H9 (cell line): Measurements from ENCODE around the gene C1QTNF9B. TPM values are rescaled to one million over a fixed set of nuclear protein-coding genes. Genes with fewer than 3 reads are reported as not detected.
A peak's percentile ranks its signal among the peaks of the same experiment; 100 is the strongest.

Source experiments
- DNase-seq: peaks from one replicate; pipeline ENCODE4 v3.0.0-alpha.2; 2017
- H2AFZ ChIP-seq: one replicate; pipeline ENCODE4 v1.6.1; 2013; ENCODE audit warnings: mild to moderate bottlenecking, low read length, control low read depth, moderate library complexity
- H2AK5ac ChIP-seq: 2 replicates; pipeline ENCODE4 v1.6.1; 2013; ENCODE audit warnings: low read length, control low read depth, mixed read lengths; ENCODE audit not compliant: insufficient read length
- H2BK120ac ChIP-seq: one replicate; pipeline ENCODE4 v1.6.1; 2013; ENCODE audit warnings: low read depth, mild to moderate bottlenecking, low read length, control low read depth, inconsistent platforms; ENCODE audit not compliant: poor library complexity, severe bottlenecking
- H2BK12ac ChIP-seq: 2 replicates; pipeline ENCODE4 v1.6.1; 2013; ENCODE audit warnings: low read length, control low read depth, mixed read lengths, low read depth; ENCODE audit not compliant: insufficient read length
- H2BK15ac ChIP-seq: 2 replicates; pipeline ENCODE4 v1.6.1; 2013; ENCODE audit warnings: low read depth, low read length, control low read depth
- H2BK20ac ChIP-seq: one replicate; pipeline ENCODE4 v1.6.1; 2013; ENCODE audit warnings: low read depth, mild to moderate bottlenecking, low read length, control low read depth, inconsistent platforms; ENCODE audit not compliant: poor library complexity, severe bottlenecking
- H2BK5ac ChIP-seq: 2 replicates; pipeline ENCODE4 v1.6.1; 2013; ENCODE audit warnings: low read length, control low read depth, mixed read lengths; ENCODE audit not compliant: insufficient read length
- H3K14ac ChIP-seq: 2 replicates; pipeline ENCODE4 v1.6.1; 2013; ENCODE audit warnings: low read length, control low read depth; ENCODE audit not compliant: insufficient read depth
- H3K18ac ChIP-seq: 2 replicates; pipeline ENCODE4 v1.6.1; 2013; ENCODE audit warnings: low read depth, mild to moderate bottlenecking, mixed read lengths, low read length, control low read depth; ENCODE audit not compliant: insufficient read length
- H3K23ac ChIP-seq: 2 replicates; pipeline ENCODE4 v1.6.1; 2013; ENCODE audit warnings: low read length, control low read depth, mixed read lengths, low read depth; ENCODE audit not compliant: insufficient read length
- H3K23me2 ChIP-seq: 2 replicates; pipeline ENCODE4 v1.6.1; 2013; ENCODE audit warnings: low read depth, mild to moderate bottlenecking, mixed read lengths, low read length, control low read depth; ENCODE audit not compliant: insufficient read length, poor library complexity, severe bottlenecking
- H3K27ac ChIP-seq: 2 replicates; pipeline ENCODE4 v1.5.1; 2013; ENCODE audit warnings: low read length, control low read depth, mixed read lengths, low read depth; ENCODE audit not compliant: insufficient read length
- H3K27me3 ChIP-seq: 2 replicates; pipeline ENCODE4 v1.6.1; 2013; ENCODE audit warnings: low read length, control low read depth, inconsistent platforms; ENCODE audit not compliant: insufficient read depth
- H3K4ac ChIP-seq: 2 replicates; pipeline ENCODE4 v1.6.1; 2013; ENCODE audit warnings: low read depth, mild to moderate bottlenecking, control low read depth, inconsistent platforms, low read length, moderate library complexity
- H3K4me1 ChIP-seq: 2 replicates; pipeline ENCODE4 v1.6.1; 2013; ENCODE audit warnings: low read length, control low read depth, inconsistent platforms; ENCODE audit not compliant: insufficient read depth
- H3K4me2 ChIP-seq: 2 replicates; pipeline ENCODE4 v1.6.1; 2013; ENCODE audit warnings: low read length, control low read depth, mixed read lengths; ENCODE audit not compliant: insufficient read length, insufficient read depth
- H3K56ac ChIP-seq: 2 replicates; pipeline ENCODE4 v1.6.1; 2013; ENCODE audit warnings: low read depth, mild to moderate bottlenecking, mixed read lengths, low read length, control low read depth; ENCODE audit not compliant: insufficient read length
- H3K79me1 ChIP-seq: 2 replicates; pipeline ENCODE4 v1.6.1; 2013; ENCODE audit warnings: low read depth, mild to moderate bottlenecking, moderate library complexity, low read length, control low read depth, inconsistent platforms; ENCODE audit not compliant: insufficient read depth, poor library complexity, severe bottlenecking
- H3K79me2 ChIP-seq: 2 replicates; pipeline ENCODE4 v1.6.1; 2013; ENCODE audit warnings: low read length, control low read depth, inconsistent platforms; ENCODE audit not compliant: insufficient read depth
- H3K9ac ChIP-seq: 2 replicates; pipeline ENCODE4 v1.6.1; 2013; ENCODE audit warnings: low read length, control low read depth, mixed read lengths; ENCODE audit not compliant: insufficient read length; ENCODE audit errors: extremely low read depth
- H3K9me3 ChIP-seq: one replicate; pipeline ENCODE4 v1.6.1; 2013; ENCODE audit warnings: low read depth, low read length, inconsistent platforms; ENCODE audit not compliant: control insufficient read depth
- H3T11ph ChIP-seq: one replicate; pipeline ENCODE4 v1.6.1; 2013; ENCODE audit warnings: mild to moderate bottlenecking, low read length, control low read depth, inconsistent platforms
- H4K20me1 ChIP-seq: one replicate; pipeline ENCODE4 v1.6.1; 2013; ENCODE audit not compliant: control insufficient read depth, insufficient read length, insufficient read depth
- H4K5ac ChIP-seq: 2 replicates; pipeline ENCODE4 v1.6.1; 2013; ENCODE audit warnings: low read depth, mild to moderate bottlenecking, mixed read lengths, low read length, control low read depth; ENCODE audit not compliant: insufficient read length
- H4K8ac ChIP-seq: replicated peaks from 2 replicates; pipeline ENCODE4 v1.6.1; 2013; ENCODE audit warnings: low read length, control low read depth, mixed read lengths, low read depth; ENCODE audit not compliant: insufficient read length
- H4K91ac ChIP-seq: 2 replicates; pipeline ENCODE4 v1.6.1; 2013; ENCODE audit warnings: low read depth, mild to moderate bottlenecking, moderate library complexity, mixed read lengths, low read length, control low read depth; ENCODE audit not compliant: insufficient read length
- H3K27ac Mint-ChIP-seq, 3 experiments: 2 replicates in 2 of 3; 3 replicates in 1 of 3; pipeline ENCODE4 v1.8.0; 2020 to 2021; ENCODE audit warnings: mixed read lengths in 3 of 3, mild to moderate bottlenecking in 1 of 3, moderate library complexity in 1 of 3
- H3K27me3 Mint-ChIP-seq: 2 replicates; pipeline ENCODE4 v1.8.0; 2021; ENCODE audit warnings: low read depth, mild to moderate bottlenecking, moderate library complexity, mixed read lengths
- H3K36me3 Mint-ChIP-seq, 3 experiments: 2 replicates in 2 of 3; 3 replicates in 1 of 3; pipeline ENCODE4 v1.8.0; 2020 to 2021; ENCODE audit warnings: low read depth in 3 of 3, mixed read lengths in 3 of 3; ENCODE audit not compliant: insufficient read depth in 1 of 3
- H3K4me1 Mint-ChIP-seq, 2 experiments: 2 replicates each; pipeline ENCODE4 v1.8.0; 2020; ENCODE audit warnings: mixed read lengths in 2 of 2
- H3K4me3 Mint-ChIP-seq, 2 experiments: 2 replicates in 1 of 2; 3 replicates in 1 of 2; pipeline ENCODE4 v1.8.0; 2020 to 2021; ENCODE audit warnings: mild to moderate bottlenecking in 2 of 2, mixed read lengths in 2 of 2, moderate library complexity in 1 of 2
- H3K9me3 Mint-ChIP-seq, 2 experiments: 2 replicates in 1 of 2; 3 replicates in 1 of 2; pipeline ENCODE4 v1.8.0; 2020; ENCODE audit warnings: mild to moderate bottlenecking in 2 of 2, mixed read lengths in 2 of 2, moderate library complexity in 1 of 2
- CTCF ChIP-seq: fragments of 200-600 bp; sonication (generic); conservative IDR thresholded peaks from 3 replicates; pipeline ENCODE4 v1.8.0; 2021; ENCODE audit warnings: antibody characterized with exemption, mild to moderate bottlenecking
- WGBS: extraction: QIAGEN DNeasy Blood & Tissue Kit; methylation state at CpG from one replicate; pipeline ENCODE4 v1.1.7; 2013; ENCODE audit warnings: missing lambda C conversion rate, low lambda C conversion rate, mixed read lengths; ENCODE audit not compliant: insufficient read length; ENCODE audit errors: extremely low coverage; 5-methylcytosine and 5-hydroxymethylcytosine counted together
- total RNA-seq: library from RNA; stranded (reverse); gene quantifications from 2 replicates; pipeline ENCODE4 v1.2.1, GENCODE V29; 2021

Gene C1QTNF9B
- total RNA-seq, 1 experiment from 2014 or later: not detected

- Histone ChIP-seq H2AFZ (no peak overlapping the region), H3K4me2 (no peak overlapping the region), H3K27ac (no peak overlapping the region), H3K79me2 (no peaks in the 10 kb centered on the region), H3K18ac (no peak overlapping the region), H3T11ph (no peak overlapping the region), H2BK20ac (no peak overlapping the region), H3K4me1 (no peaks in the 10 kb centered on the region; the same call in 1 of the 2 replicates), H2BK120ac (no peak overlapping the region), H3K23ac (no peak overlapping the region), H3K4ac (no peak overlapping the region), H3K9ac (no peak overlapping the region), H3K9me3 (no peaks in the 10 kb centered on the region), H3K27me3 (no peaks in the 10 kb centered on the region), H4K5ac (no peak overlapping the region), H4K8ac (no peak overlapping the region), H2BK12ac (no peak overlapping the region), H4K91ac (no peak overlapping the region), H3K14ac (no peak overlapping the region), H2BK15ac (no peak overlapping the region), H2BK5ac (no peak overlapping the region), H3K56ac (no peak overlapping the region), H4K20me1 (no peaks in the 10 kb centered on the region), H3K23me2 (no peaks in the 10 kb centered on the region), H2AK5ac (no peak overlapping the region), H3K79me1 (no peaks in the 10 kb centered on the region)
- no peak for TF ChIP-seq CTCF
- H3K27ac Mint-ChIP-seq: peak overlapping the region in 2 of 3 experiments; percentile 11 to 25; a peak in 3 of 7 replicates
- no peak overlapping the region for H3K4me3 Mint-ChIP-seq
- WGBS: no CpG with 5 or more reads among the region's 2 CpGs
- H3K9me3 Mint-ChIP-seq: no peaks in the 10 kb centered on the region
- H3K36me3 Mint-ChIP-seq: 0 out of 7 replicates have a peak, but pooled peaks cover 0 to 2% (median 0%) of the 10 kb centered on the region in 3 experiments
- no peak for DNase-seq
- H3K4me1 Mint-ChIP-seq: peaks cover 7 to 8% of the 10 kb centered on the region in 2 experiments
- no peaks in the 10 kb centered on the region for H3K27me3 Mint-ChIP-seq
Observed at GRCh38 chr13:23844132-23844531, 53.2 kb downstream of the C1QTNF9B start.
